ENCODE data around the gene LRCH2. TPM values are rescaled to one million over a fixed set of nuclear protein-coding genes. Genes with fewer than 3 reads are reported as not detected.

LRCH2 gene
- total and polyA plus RNA-seq, 2 donors from 2014 or later, result 0.86 to 2.4 TPM

- peak; percentile 50 for FAIRE-seq
- Histone ChIP-seq H3K9ac (ENCODE audit: low read length in 3 of 3) (no peak overlapping the region), H3K4me1 (ENCODE audit: control insufficient read depth in 2 of 3, insufficient read depth in 2 of 3, low read depth in 1 of 3, low read length in 3 of 3) (no peaks in the 10 kb centered on the region), H3K27ac (ENCODE audit: low read depth in 2 of 2, low read length in 2 of 2) (no peak overlapping the region), H3K36me3 (ENCODE audit: control insufficient read depth in 2 of 3, insufficient read depth in 3 of 3, low read length in 3 of 3) (no peaks in the 10 kb centered on the region), H3K4me3 (ENCODE audit: low read length in 3 of 3) (no peak overlapping the region), H3K9me3 (ENCODE audit: control insufficient read depth in 2 of 3, insufficient read depth in 1 of 3, low read length in 3 of 3) (no peaks in the 10 kb centered on the region), H3K27me3 (ENCODE audit: control insufficient read depth, insufficient read depth, low read length) (peaks cover 2% of the 10 kb centered on the region)
- no peak for DNase-seq
- no peak for TF ChIP-seq CTCF (IDR thresholded peaks at IDR 0.05; ENCODE audit: borderline replicate concordance, extremely low read depth, insufficient read depth)
- intact Hi-C loops (cut with DNase I), result no loop called here
These were observed 49.9 kb downstream of the LRCH2 start for GRCh38 chrX:115183980-115184379.

- H3K4me3 ChIP-seq (ENCODE audit: low read length in 3 of 3), result no peak overlapping the region
- no peaks in the 10 kb centered on the region for H3K4me1 ChIP-seq (ENCODE audit: control insufficient read depth in 2 of 3, insufficient read depth in 2 of 3, low read depth in 1 of 3, low read length in 3 of 3)
- no peaks in the 10 kb centered on the region for H3K9me3 ChIP-seq (ENCODE audit: control insufficient read depth in 2 of 3, insufficient read depth in 1 of 3, low read length in 3 of 3)
- intact Hi-C loops (cut with DNase I), result no loop called here
- no peak overlapping the region for H3K9ac ChIP-seq (ENCODE audit: low read length in 3 of 3)
- no peak for DNase-seq
- peaks cover 2% of the 10 kb centered on the region for H3K27me3 ChIP-seq (ENCODE audit: control insufficient read depth, insufficient read depth, low read length)
- no peak overlapping the region for H3K27ac ChIP-seq (ENCODE audit: low read depth in 2 of 2, low read length in 2 of 2)
- H3K36me3 ChIP-seq (ENCODE audit: control insufficient read depth in 2 of 3, insufficient read depth in 3 of 3, low read length in 3 of 3), result no peaks in the 10 kb centered on the region
- no peak for FAIRE-seq
- TF ChIP-seq CTCF (IDR thresholded peaks at IDR 0.05; ENCODE audit: borderline replicate concordance, extremely low read depth, insufficient read depth), result no peak
These were observed 55.4 kb downstream of the LRCH2 start for GRCh38 chrX:115178473-115178872.

DNA sequence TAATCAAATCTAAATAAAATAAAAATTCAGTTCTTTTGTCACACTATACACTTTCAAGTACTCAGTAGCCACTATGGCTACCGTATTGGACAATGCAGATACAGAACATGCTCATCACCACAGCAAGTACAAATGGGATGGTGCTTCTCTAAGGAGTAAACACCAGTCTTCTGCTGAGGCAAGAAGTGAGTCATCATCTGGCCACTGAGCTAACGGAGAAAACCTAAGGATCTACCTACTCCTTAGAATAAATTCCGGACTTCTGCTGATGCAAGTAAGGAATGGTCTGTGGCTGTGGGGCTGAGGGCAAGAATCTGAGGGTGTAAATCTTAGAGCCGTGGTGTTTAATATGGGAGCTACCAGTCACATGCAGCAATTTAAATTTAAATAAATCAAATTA lies 56.0 kb downstream of the LRCH2 start:
- FAIRE-seq (no peak), DNase-seq (no peak)
- Histone ChIP-seq H3K9me3 (ENCODE audit: control insufficient read depth in 2 of 3, insufficient read depth in 1 of 3, low read length in 3 of 3) (no peaks in the 10 kb centered on the region), H3K27me3 (ENCODE audit: control insufficient read depth, insufficient read depth, low read length) (peaks cover 2% of the 10 kb centered on the region), H3K36me3 (ENCODE audit: control insufficient read depth in 2 of 3, insufficient read depth in 3 of 3, low read length in 3 of 3) (no peaks in the 10 kb centered on the region), H3K9ac (ENCODE audit: low read length in 3 of 3) (no peak overlapping the region), H3K4me1 (ENCODE audit: control insufficient read depth in 2 of 3, insufficient read depth in 2 of 3, low read depth in 1 of 3, low read length in 3 of 3) (no peaks in the 10 kb centered on the region), H3K4me3 (ENCODE audit: low read length in 3 of 3) (no peak overlapping the region), H3K27ac (ENCODE audit: low read depth in 2 of 2, low read length in 2 of 2) (no peak overlapping the region)
- TF ChIP-seq CTCF (IDR thresholded peaks at IDR 0.05; ENCODE audit: borderline replicate concordance, extremely low read depth, insufficient read depth), result no peak
- intact Hi-C loops (cut with DNase I), result no loop called here

- intact Hi-C loops (cut with DNase I), result no loop called here
- no peaks in the 10 kb centered on the region for H3K27me3 ChIP-seq (ENCODE audit: control insufficient read depth, insufficient read depth, low read length)
- no peak overlapping the region for H3K4me3 ChIP-seq (ENCODE audit: low read length in 3 of 3)
- FAIRE-seq (no peak), DNase-seq (no peak)
- no peak for TF ChIP-seq CTCF (IDR thresholded peaks at IDR 0.05; ENCODE audit: borderline replicate concordance, extremely low read depth, insufficient read depth)
- H3K27ac ChIP-seq (ENCODE audit: low read depth in 2 of 2, low read length in 2 of 2), result no peak overlapping the region
- no peaks in the 10 kb centered on the region for H3K9me3 ChIP-seq (ENCODE audit: control insufficient read depth in 2 of 3, insufficient read depth in 1 of 3, low read length in 3 of 3)
- no peaks in the 10 kb centered on the region for H3K4me1 ChIP-seq (ENCODE audit: control insufficient read depth in 2 of 3, insufficient read depth in 2 of 3, low read depth in 1 of 3, low read length in 3 of 3)
- no peak overlapping the region for H3K9ac ChIP-seq (ENCODE audit: low read length in 3 of 3)
- no peaks in the 10 kb centered on the region for H3K36me3 ChIP-seq (ENCODE audit: control insufficient read depth in 2 of 3, insufficient read depth in 3 of 3, low read length in 3 of 3)
These were observed 59.3 kb downstream of the LRCH2 start for GRCh38 chrX:115174548-115174947.
